Fibroblast of peridontal ligament (primary cell): Measurements from ENCODE around the gene TEDC1.

Experiments used
- DNase-seq: peaks from one replicate; pipeline ENCODE4 v3.0.0-alpha.2; 2010; ENCODE audit errors: extremely low read depth

TEDC1 gene

DNA sequence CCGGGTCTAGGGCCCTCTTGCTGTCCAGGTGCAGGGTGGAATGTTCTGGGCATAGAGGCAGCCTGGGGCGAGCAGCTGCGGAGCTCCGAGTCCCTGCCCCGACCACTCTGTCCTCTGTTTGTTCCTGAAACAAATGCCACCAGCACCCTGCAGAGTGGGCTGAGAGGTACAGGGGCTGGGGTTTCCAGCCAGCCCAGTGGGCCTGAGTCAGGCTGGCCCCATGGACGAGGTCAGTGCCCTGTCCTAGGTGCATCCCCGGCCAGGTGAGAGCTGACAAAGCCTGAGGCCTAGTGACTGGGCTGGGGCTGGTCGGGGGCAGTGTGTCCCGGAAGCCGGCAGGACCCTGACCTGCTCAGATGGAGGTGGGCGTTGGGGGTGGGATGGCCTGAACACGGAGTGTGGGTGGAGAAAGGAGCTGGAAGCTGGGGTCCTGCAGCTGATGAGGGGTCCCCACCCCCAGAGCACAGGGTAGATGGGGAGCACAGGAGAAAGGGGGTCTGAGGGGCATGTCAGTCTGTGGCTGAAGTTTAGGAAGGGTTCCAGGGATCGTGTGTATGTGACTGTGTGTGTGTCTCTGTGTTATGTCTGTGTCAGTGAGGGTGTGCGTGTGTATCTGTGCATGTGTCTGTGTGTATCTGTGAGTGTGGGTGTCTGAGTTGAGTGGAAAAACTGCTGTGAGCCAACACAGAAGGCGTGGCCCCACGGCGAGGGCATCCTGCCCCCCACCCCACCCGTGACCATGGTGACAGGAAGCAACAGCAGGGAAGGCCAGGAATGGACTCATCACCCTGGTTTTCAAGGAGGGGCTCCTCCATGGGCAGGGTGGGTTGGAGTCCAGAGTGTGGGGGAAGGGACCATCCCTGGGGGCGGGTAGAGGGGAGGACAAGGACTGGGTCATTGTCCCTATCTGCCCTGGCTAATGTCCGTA, 6.7 kb upstream of the TEDC1 start:
- DNase-seq = peak; percentile 14

DNA sequence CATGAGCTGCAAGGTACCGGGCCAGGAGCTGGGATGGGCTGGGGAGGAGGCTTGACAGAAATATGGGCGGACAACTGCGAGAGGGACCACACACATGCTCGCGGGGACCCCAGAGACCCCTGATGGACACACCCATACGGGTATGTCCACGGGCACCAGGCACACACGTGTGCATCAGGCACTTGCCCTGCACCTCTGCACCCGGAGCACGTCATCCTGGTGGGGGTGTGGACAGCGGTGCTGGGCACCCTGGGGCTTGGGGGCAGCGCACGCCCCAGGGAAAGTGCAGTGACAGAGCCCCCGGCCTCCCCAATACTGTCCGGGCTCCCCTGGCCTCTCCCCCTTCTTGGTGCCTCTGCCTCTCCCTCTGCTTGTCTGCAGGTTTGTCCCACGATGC, 6.1 kb upstream of the TEDC1 start:
- DNase-seq = no peak

- no peak for DNase-seq
Observed at GRCh38 chr14:105485739-105486162, 5.3 kb upstream of the TEDC1 start.

- no peak for DNase-seq
Observed at GRCh38 chr14:105486163-105486973, 4.7 kb upstream of the TEDC1 start, which contains the start of gene CRIP1. CRIP1 (plus strand) TSS chr14:105486886; CDS start chr14:105487260, 374 bp downstream.

- DNase-seq = peak; percentile 10
Observed at GRCh38 chr14:105486974-105487448, 4.0 kb upstream of the TEDC1 start.

DNA sequence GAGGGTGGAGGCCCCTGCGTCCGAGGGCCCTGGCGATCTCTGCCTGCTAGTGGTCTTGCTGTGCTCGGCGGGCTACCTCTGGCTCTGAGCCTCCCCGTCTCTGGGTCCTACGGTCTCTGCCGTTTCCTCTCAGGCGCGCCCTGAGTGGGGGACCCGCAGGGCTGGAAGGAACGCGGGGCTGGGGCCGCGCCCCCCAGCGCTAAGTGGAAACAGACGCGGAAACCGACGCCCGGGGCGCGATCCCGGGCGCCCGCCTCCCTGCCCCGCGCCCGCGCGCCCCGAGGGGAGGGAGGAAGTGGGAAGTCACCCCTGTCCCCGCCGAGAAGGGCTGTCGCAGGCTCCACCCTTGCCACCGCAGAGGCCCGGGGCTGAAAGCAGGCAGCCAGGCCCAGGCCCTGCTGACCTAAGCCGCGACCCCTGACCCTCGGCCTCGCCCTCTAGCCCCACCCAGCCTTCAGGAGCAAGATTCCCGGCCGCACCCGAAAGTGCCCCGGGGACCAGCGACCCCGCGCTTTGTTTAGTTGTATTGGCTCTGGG, 3.5 kb upstream of the TEDC1 start:
- DNase-seq = no peak

- DNase-seq = no peak
Observed at GRCh38 chr14:105487986-105488777, 2.9 kb upstream of the TEDC1 start.

- no peak for DNase-seq
Observed at GRCh38 chr14:105488781-105489541, 2.1 kb upstream of the TEDC1 start.

GRCh38 chr14:105489542-105490266, 1.3 kb upstream of the TEDC1 start:
- peak; percentile 73 for DNase-seq

GRCh38 chr14:105490267-105490571, 827 bp upstream of the TEDC1 start:
- DNase-seq = no peak

DNA sequence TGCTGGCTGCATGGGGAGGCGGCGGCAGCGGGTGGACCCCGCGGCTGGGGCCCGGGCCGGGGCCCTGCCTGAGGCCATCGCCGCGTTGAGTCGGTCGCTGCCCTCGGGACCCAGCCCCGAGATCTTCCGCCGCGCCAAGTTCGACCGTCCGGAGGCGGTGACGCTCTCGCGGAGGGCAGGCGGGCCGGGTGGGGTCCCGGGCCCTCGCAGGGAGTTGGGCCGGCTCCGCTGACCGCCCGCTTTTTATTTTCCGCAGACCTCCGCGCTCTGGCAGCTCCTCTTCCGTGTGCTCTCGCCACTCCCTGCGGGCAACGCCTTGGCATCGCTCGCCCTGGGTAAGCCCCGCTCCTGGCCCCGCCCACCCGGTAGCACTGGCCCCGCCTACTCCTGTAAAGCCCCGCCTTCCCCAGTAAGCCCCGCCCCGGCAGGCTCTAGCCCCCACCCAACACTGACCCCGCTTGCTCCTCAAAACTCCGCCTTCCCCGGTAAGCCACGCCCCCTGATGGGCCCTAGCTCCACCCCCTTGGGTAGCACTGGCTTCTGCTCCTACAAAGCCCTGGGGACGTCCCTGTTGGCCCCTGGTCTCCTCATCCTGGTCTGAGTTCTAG, 424 bp downstream of the TEDC1 start:
- peak; percentile 7 for DNase-seq

DNA sequence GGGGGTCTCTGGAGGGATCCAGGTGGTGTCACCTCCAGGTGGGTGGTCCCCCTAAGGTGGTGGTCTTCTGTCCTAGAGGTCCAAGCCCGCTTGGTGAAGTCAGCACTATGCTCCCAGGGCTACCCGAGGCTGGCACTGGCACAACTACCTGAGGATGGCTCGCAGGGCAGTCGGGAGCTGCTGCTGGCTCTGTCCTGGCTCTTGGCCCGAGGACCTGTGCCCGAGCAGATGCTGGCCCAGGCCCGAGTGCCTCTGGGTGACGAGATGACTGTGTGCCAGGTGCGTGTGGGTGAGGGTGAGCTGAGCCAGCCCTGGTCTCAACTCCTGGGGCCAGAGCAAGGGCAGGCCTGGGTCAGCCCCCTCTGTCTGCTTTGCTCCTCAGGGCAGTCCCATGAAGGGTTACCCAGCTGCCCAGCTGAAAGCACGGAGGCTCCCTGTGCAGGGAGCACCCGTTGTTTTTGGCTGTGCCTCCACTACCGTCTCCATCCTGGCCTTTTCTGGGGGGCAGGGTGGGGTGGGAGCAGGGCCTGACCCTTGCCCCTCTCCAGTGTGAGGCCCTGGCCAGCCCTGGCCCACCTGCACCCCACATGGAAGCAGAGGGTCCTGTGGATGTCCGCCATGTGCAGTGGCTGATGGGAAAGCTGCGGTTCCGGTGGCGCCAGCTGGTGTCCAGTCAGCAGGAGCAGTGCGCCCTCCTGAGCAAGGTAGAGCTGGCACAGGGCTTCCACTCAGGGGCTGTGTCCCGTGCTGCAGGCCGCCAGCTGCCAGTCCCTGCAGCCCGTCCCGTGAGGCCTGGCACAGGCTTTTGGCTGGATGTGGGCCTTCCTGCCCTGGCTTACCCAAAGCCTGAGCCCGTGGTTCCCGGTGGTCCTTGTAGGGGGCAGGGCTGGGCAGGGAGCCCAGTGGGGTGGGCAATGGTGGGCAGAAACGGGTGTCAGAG, 1.3 kb downstream of the TEDC1 start:
- DNase-seq = no peak

DNA sequence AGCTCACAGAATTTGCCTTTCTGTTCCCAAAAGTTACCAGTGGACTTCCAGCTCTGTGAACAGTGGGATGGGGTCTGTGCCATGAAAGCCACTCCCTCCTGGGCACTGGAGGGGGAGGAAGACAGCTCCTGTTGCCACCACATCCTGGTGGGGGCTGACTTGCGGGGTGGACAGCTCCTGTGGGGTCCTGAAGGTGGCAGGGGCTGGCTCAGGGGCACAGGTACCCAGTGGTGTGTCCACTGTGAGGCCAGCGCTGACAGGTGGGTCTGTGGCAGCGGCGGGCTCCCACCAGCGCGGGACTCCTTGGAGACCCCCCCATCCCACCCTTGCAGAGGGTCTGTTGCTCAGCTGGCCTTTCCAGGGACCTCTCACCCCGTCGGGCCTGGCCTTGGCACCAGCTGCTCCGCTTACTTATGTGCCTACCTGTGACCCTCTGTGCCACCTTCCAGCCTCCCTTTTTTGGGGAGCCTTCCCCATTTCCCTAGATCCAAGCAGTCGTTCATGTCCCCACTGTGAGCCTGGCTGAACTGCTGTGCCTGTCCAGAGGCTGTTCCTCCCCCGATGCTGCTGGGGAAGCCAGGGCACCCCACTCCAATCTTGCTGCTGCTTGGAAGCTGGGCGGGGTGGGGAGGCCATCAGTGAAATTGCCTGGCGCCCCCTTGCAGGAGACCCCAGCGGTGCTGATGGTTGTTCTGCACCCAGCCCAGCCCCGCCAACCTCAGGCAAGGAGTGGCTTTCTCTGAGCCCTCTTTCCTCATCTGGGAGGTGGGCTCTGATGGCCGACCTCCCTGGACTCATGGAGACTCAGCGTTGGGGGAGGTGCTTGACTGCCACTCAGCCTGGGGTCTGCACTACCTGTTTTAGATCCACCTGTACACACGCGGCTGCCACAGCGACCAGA, 2.2 kb downstream of the TEDC1 start:
- DNase-seq = no peak

GRCh38 chr14:105493921-105494605, 3.0 kb downstream of the TEDC1 start:
- DNase-seq = no peak

DNA sequence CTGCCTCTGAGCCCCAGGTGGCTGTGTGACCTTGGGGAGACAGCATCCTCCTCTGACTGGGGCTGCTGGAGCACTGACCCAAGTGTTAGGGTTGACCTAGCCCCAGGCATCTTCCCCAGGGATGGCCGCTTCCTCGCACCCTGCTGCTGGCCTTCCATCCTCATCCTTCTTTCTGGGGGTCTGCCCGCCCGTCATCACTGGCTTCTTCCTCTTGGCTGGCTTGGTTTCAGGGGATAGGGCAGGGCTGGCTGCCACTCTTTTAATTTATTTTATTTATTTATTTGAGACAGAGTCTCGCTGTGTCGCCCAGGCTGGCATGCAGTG, 3.5 kb downstream of the TEDC1 start:
- DNase-seq = no peak

DNA sequence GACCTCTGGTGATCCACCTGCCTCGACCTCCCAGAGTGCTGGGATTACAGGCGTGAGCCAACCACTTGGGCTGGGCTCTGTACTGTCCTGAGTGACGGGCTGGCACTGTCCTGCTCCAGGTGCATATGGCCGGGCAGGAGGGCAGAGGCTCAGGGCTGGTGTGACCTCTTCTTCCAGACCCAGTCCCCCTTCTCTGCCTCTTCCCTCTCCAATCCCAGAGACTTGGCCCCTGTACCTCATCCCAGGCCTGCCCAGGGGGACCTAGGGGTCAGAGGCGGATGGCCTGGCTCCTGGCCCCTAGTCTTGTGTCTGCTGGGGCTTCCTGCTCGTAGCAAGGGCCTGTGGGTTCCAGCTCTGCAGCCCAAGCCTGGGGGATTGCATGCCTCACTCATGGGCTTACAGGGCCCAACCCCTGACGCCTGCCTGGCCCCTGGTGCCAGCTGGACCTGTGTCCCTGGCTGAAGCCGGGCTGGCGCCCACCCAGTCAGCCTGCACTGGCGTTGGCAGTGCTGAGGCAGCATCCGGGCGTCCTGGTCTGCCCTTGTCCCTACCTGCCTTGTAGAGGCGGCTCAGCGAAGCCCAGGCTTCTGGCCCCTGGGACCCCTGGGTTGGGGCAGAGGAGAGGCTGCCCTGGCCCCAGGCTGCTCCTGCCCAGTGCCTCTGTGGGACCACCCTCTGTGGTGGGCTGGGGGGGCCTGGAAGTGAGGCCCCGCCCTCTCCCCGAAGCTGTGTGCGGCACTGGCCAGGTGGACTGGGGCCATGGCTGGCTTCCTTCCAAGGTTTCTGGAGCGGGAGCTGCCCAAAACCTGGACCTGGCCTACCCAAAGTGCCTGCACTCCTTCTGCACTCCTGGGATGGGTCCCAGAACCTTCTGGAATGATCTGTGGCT, 4.3 kb downstream of the TEDC1 start:
- DNase-seq = no peak
